GM12873 (cell line): Measurements from ENCODE around the gene SLC22A14.

Source experiments
- TF ChIP-seq, protein P1 (sequence below): IDR thresholded peaks from 2 replicates; pipeline ENCODE4 v1.5.1; 2012; ENCODE audit warnings: low read depth, mild to moderate bottlenecking, moderate library complexity, low read length, control low read depth; ENCODE audit not compliant: insufficient read depth; ENCODE audit errors: missing control alignments

SLC22A14 gene

DNA sequence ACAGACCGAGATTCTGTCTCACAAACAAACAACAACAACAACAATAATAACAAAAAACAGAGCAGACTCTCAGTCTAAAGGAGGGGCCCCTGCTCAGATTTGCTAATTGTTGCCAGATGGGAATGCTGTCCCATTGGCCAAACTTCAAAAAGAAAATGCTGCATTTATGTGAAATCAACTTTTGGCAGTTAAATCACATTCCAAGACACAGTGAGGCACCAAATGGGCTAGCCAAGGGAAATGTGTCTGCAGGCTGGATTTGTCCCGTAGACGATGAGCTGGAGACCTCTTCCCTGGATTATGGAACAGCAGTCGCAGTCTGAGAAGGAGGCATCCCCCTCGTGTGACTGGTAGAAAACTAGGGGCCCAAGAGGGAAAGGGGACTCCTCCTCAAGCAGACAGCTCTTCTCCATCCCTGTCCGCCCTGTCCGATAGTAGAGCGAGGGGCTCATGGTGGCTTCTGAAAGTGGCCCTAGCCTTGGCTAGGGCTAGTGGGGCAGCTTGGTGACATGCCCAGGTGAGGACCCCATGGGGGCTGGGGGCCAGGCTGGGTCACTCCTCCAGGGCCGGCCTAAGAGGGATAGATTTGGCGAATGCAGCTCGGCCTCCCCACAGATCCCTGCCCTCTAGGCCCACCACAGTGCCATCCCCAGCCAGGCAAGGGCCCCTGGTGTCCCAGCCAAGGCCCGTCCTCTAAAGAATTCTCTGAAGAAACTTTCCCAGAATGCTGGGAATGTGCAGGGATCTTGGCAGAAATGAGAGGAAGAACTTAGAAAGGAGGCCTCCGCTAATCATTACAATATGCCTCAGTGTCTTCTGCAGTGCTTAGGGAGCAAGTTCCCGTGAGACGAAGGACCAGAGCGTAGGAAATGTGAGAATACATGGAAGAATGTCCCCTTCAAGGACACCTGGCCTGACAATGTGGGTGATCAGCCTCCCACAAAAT lies 2.0 kb downstream of the SLC22A14 start:
- TF ChIP-seq, protein P1, sequence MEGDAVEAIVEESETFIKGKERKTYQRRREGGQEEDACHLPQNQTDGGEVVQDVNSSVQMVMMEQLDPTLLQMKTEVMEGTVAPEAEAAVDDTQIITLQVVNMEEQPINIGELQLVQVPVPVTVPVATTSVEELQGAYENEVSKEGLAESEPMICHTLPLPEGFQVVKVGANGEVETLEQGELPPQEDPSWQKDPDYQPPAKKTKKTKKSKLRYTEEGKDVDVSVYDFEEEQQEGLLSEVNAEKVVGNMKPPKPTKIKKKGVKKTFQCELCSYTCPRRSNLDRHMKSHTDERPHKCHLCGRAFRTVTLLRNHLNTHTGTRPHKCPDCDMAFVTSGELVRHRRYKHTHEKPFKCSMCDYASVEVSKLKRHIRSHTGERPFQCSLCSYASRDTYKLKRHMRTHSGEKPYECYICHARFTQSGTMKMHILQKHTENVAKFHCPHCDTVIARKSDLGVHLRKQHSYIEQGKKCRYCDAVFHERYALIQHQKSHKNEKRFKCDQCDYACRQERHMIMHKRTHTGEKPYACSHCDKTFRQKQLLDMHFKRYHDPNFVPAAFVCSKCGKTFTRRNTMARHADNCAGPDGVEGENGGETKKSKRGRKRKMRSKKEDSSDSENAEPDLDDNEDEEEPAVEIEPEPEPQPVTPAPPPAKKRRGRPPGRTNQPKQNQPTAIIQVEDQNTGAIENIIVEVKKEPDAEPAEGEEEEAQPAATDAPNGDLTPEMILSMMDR: no peak

- TF ChIP-seq, protein P1: no peak
Measured at GRCh38 chr3:38284756-38285150, 2.7 kb downstream of the SLC22A14 start.

DNA sequence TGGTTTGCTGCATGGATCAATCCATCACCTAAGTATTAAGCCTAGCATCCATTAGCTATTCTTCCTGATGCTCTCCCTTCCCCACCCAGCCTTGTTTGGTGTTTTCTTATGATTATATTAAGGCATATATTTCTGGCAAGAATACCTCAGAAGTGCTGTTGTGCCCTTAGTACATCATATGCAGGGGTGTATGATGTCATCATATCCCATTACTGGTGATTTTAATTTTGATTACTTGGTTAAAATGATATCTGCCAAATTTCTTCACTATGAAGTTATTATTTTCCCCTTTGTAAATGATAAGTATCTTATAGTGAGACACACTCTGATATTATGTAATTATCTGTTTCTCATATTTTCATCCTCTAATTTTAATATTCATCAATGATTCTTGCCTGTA lies 15.4 kb downstream of the SLC22A14 start:
- TF ChIP-seq, protein P1: no peak

DNA sequence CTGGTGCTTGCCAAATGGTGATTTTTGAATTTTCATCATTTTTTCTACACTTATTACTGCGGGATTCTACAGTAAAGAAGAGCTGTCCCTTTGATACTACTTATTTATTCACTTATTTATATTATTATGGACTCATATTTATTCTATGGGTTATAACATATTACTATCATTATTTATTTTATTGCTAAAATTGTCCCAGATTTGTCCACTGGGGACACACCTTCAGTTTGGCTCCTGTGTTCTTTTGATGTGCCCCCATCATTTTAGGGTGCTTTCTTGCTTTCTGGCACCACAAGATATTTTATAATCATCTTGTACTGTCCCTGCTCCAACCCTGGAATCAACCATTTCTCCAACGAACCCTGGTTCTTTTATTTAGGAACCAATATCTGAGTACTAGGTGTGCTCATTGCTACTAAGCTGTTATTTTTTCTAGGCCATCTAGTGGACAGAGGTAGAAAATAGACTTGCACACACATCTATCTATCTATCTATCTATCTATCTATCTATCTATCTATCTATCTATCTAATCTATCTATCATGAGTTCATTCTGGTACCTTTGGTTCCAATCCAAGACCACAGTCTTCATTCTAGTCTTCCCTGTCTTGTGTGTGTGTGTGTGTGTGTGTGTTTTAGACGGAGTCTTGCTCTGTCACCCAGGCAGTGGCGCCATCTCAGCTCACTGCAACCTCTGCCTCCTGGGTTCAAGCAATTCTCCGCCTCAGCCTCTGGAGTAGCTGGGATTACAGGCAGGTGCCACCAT lies 16.0 kb downstream of the SLC22A14 start:
- TF ChIP-seq, protein P1: peak; percentile 53

DNA sequence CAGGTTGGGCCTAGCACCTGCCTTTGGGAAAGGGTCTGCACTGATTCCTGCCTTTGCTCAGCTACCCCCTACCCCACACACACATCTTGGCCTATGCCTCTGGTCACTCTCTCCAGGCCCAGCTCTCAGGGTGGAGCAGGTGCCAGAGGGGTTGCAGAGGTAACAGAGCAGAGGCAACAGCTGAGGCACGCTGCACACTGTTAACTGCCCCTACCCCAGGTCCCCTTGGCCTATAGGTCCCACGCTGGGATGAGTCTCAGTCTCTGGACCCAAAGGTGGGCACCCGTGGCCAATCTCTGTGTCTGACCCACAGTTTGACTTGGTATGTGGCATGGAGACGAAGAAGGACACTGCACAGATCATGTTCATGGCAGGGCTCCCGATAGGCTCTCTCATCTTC lies 24.8 kb downstream of the SLC22A14 start:
- TF ChIP-seq, protein P1: no peak

GRCh38 chr3:38307599-38307998 lies 25.5 kb downstream of the SLC22A14 start:
- TF ChIP-seq, protein P1: no peak

- TF ChIP-seq, protein P1: no peak
Measured at GRCh38 chr3:38308456-38308855, 26.4 kb downstream of the SLC22A14 start.
